ENCODE results near the gene TMEM244.
"Not testable (repeated sequence)": the region's sequence is repeated elsewhere in the genome, so short reads cannot be mapped to it uniquely, and the experiment has no call there.

The TMEM244 gene

GRCh38 chr6:129860908-129861665 lies at the start of gene TMEM244:
TSS of gene TMEM244 (minus strand) at chr6:129861315. CDS start at chr6:129861188, 127 bp downstream.
- DNase-seq, result peak; percentile 11

- DNase-seq, result no peak
Measured at GRCh38 chr6:129908858-129909257, 47.7 kb upstream of the TMEM244 start.

- no peak for DNase-seq
Measured at GRCh38 chr6:129908356-129908755, 47.2 kb upstream of the TMEM244 start.

GRCh38 chr6:129906515-129907077 lies 45.5 kb upstream of the TMEM244 start:
- no peak for DNase-seq

GRCh38 chr6:129903082-129903481 lies 42.0 kb upstream of the TMEM244 start:
- no peak for DNase-seq

GRCh38 chr6:129902681-129903080 lies 41.6 kb upstream of the TMEM244 start:
- DNase-seq, result no peak

- peak; percentile 10 for DNase-seq
Measured at GRCh38 chr6:129901910-129902309, 40.8 kb upstream of the TMEM244 start.

- no peak for DNase-seq
Measured at GRCh38 chr6:129895692-129896091, 34.6 kb upstream of the TMEM244 start.

GRCh38 chr6:129894921-129895320 lies 33.8 kb upstream of the TMEM244 start:
- DNase-seq, result no peak

- peak; percentile 64 for DNase-seq
Measured at GRCh38 chr6:129893640-129894039, 32.5 kb upstream of the TMEM244 start.

GRCh38 chr6:129890701-129891100 lies 29.6 kb upstream of the TMEM244 start:
- DNase-seq, result no peak

GRCh38 chr6:129890164-129890563 lies 29.0 kb upstream of the TMEM244 start:
- peak; percentile 16 for DNase-seq

GRCh38 chr6:129889580-129889979 lies 28.5 kb upstream of the TMEM244 start:
- DNase-seq, result peak; percentile 56

- no peak for DNase-seq
Measured at GRCh38 chr6:129886401-129887155, 25.5 kb upstream of the TMEM244 start.

GRCh38 chr6:129884211-129884610 lies 23.1 kb upstream of the TMEM244 start:
- DNase-seq, result no peak

- DNase-seq, result no peak
Measured at GRCh38 chr6:129882510-129883023, 21.5 kb upstream of the TMEM244 start.

- DNase-seq, result not testable (repeated sequence)
Measured at GRCh38 chr6:129877894-129878293, 16.8 kb upstream of the TMEM244 start.

GRCh38 chr6:129875610-129876520 lies 14.8 kb upstream of the TMEM244 start:
- peak; percentile 14 for DNase-seq

GRCh38 chr6:129874837-129875236 lies 13.7 kb upstream of the TMEM244 start:
- DNase-seq, result peak; percentile 12

GRCh38 chr6:129872586-129872985 lies 11.5 kb upstream of the TMEM244 start:
- no peak for DNase-seq

GRCh38 chr6:129871221-129871620 lies 10.1 kb upstream of the TMEM244 start:
- DNase-seq, result no peak

- no peak for DNase-seq
Measured at GRCh38 chr6:129867403-129867802, 6.3 kb upstream of the TMEM244 start.

- no peak for DNase-seq
Measured at GRCh38 chr6:129866688-129867087, 5.6 kb upstream of the TMEM244 start.

Measured in OCI-M1 (cell line).